COLO668 (cell line): ENCODE data around the gene TET3.
A peak's percentile ranks its signal among the peaks of the same experiment; 100 is the strongest.

Experiments used
- DNase-seq: peaks from one replicate; lab custom pipeline; 2025; ENCODE audit not compliant: unreplicated experiment; lab: John Stamatoyannopoulos, UW

The TET3 gene

DNA sequence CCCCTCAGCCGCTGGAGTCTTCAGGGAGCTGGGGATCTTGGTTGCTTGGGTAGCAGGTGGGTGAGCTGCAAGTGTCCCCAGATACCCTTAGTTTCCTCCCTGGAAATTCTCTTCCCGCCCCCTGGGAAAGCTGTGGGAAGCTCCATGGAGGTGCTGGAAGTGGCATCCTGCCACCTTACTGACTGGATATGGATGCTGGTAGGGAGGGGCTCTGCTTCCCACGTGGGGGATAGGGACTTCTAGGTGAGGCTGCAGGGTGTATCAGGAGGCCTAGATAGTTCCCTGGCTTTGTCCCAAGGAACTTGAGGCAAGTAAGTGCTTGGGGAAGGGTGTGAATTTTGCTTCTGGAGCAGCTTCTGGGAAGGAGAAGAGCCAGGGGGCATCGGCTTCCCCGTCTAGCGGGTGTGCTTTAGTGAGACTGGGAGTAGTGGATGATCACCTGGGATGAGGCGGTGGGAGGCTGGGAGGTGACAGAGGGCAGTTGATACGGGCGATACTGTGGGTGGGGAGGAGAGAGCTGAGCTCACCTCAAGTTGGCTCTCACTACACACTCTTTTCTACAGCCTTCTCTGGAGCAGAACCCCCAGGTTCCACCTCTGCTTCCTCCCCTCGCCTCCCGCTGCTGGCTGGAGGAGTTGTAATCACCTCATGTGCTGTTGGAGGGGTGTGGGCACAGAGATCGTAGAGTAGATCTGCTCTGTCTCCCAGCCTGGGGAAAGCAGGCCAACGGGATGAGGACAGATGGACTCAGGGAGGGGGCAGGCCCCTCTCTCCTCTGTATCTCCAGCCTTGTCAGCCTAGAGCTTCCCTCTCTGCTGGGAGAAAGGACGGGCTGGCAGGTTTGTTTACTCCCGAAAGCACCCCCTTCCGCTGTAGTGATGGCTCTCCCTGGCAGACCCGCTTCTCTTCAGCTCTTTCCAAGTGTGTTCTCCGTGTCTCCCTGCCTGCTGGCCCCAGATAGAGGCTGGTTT, 19.8 kb downstream of the TET3 start:
- no peak for DNase-seq

DNA sequence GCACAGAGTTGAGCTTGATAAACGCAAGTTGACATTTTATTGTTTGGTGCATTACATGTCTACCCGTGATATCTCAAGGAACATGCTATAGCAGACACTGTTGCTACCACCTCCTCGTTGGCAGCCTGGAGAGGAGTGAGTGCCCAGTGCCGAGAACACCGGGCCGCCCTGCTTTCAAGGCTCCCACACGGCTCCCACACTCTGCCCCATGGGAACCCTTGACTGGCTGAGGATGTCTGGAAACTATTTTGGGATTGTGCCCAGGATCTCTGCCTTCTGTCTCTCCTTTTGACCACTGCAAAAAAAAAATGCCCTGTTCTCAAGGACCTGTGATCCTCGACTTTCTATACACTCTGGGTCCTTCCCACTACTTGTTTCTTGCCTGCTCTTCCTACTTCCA, 21.1 kb downstream of the TET3 start:
- DNase-seq: no peak

- no peak for DNase-seq
These were observed 21.7 kb downstream of the TET3 start for GRCh38 chr2:74006459-74006858.

DNA sequence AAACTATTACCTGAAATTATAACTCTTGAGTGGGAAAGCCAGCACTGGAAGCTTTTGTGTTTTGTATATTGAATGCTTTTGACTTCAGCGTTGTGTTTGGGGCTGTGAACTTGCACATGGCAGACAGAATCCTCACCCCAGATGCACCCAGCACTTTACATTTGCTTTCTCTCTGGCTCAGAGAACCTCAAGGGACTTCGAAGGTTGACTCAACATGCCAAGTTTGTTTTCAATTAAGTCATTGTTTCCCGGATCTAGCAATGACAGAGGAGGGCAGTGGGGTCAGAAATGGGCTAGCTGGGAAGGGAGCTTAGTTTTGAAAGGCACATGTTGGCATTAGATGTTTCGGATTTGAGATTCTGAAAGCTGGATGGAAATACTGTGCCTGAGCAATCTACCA, 22.4 kb downstream of the TET3 start:
- no peak for DNase-seq

GRCh38 chr2:74007711-74008110, 23.0 kb downstream of the TET3 start:
- DNase-seq: no peak

GRCh38 chr2:74008761-74009395, 24.2 kb downstream of the TET3 start:
- DNase-seq: no peak

DNA sequence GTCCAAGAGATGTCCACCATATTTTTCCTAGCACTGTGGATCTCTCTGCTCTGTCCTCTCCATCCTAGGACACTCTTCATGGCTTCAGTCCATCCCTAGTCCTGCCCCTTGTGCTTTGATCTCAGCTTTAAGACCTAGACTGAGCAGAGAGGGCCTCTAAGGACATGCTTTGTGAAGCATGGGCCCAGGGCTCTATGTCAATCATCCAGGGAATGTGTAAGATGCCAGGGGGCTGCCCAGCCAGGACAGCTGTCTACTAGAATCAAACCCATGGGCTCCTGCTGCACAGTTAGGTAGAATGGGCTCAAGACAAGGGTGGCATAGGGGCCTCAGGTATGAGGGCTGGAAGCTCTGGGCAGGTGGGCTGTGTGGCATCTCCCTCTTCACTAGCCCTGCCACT, 24.9 kb downstream of the TET3 start:
- DNase-seq: no peak

DNA sequence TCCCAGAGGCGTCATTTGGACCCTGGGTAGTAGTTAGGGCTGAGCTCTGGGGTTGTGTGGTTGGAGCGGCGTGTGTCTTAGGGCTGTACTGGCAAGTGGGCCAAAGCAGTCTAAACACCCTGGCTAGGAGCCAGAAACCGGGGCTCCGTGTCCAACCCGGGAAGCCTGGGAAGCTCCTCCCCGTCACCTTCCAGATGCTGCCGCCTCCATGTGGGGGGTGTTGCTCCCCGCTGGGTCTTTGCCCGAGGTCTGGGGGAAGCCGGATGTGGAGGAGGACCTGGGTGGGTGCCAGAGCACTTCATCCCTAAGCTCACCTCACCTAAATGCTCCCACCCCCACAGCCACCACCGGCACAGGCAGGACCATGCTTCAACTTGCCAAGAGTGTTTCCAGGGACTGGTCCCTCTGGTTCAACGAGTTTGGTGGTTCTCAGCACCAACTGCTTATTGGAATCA, 25.4 kb downstream of the TET3 start:
- DNase-seq: peak; percentile 65

GRCh38 chr2:74011246-74011645, 26.5 kb downstream of the TET3 start:
- DNase-seq: no peak

- DNase-seq: no peak
These were observed 30.1 kb downstream of the TET3 start for GRCh38 chr2:74014813-74015212.

- DNase-seq: no peak
These were observed 32.5 kb downstream of the TET3 start for GRCh38 chr2:74017223-74017622.

DNA sequence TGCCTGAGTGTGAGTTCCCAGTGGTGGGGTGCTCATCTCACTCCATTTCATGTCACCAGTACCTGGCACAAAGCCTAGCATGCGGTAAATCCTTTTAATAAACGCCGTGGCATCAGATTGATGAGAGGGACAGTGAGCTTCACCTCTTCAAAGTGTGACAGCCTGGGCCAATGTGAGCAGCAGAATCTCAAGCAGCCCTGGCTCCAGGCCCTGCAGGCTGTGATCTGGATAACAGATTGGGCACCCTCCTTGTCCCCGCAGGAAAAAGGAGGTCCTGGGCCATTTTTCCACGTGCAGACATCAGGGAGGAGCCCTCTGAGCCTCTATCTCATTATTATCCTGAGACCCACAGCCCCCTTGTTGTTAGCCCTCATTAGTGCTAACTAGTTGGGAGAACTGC, 34.8 kb downstream of the TET3 start:
- DNase-seq: no peak

DNA sequence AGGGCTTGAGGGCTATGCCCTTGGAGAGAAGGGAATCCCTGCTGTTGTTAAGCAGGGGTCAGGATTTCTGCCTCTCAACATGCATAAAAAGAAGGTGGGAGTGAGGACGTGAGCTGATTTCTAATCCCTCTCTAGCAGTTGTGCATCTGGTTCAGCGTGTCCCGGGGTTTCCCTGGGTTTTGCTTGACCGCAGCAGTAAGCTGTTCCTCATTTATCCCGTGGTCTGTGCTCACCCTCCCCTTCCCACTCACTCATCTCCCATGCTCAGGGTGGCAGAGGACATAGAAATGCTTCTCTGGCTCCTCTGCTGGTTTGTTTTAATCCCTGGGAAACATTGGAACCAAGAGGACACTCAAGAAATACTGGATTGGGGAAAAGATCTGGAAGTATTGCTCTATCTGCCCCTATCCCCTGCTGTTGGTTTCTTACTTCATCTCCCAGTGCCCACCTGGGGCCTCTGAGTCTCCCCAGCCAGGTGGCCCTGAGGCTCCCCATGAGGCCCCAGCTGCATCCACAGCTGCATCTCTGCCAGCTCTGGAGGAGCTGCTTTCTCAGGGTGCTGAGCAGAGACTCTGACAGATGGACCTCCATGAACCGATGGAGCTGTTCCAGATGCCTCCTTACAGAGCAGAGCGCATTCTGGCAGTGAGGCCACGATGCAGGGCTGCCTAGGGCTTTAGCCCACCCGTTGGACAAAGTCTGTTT, 36.1 kb downstream of the TET3 start:
- DNase-seq: no peak

- no peak for DNase-seq
These were observed 36.7 kb downstream of the TET3 start for GRCh38 chr2:74021407-74021755.

- no peak for DNase-seq
These were observed 39.5 kb downstream of the TET3 start for GRCh38 chr2:74024216-74024615.

DNA sequence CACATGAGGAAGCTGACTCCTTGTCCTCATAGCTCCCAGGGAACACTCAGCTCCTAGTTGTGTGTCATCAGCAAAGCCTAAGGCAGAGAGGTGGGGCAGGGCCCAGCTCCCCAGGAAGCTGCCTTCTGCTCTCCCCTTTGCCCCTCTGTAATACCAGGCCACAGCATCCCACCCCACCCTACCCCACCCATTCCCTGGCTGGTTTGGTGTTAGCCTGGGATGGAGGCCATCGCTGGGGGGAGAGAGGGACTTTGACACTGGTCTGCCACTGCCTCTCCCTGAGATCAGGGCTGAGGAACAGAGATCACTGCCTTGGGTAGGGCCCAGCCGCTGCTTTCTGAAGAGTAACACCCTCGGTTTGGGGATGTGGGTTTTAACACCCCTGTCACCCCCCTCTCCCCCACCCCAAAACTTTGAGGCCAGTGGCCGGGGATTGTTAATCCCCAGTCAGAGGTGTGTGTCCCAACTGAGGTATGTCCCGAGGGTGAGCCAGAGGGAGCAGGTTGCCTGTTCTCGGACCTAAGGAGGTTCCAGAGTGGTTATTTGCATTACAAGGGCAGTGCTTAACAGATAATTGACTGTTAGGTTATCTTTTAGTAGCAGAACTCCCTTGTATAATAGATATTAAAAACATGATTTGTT, 41.4 kb downstream of the TET3 start:
- no peak for DNase-seq

- DNase-seq: no peak
These were observed 42.1 kb downstream of the TET3 start for GRCh38 chr2:74026687-74027241.

GRCh38 chr2:74027496-74027895, 42.8 kb downstream of the TET3 start:
- no peak for DNase-seq

DNA sequence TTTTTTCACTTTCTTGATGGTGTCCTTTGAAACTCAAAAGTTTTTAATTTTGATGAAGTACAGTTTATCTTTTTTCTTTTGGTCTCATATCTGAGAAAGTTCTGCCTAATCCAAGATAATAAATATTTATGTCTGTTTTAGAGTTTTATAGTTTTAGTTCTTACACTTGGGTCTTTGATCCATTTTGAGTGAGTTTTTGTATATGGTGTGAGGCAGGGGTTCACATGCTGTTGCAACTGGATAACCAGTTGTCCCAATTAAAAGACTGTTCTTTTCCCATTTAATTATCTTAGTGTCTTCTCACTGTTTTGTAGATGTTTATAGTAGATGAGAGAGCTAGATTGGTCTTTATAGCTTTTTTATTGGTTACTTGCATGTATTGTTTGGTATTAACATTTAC, 43.6 kb downstream of the TET3 start:
- no peak for DNase-seq

DNA sequence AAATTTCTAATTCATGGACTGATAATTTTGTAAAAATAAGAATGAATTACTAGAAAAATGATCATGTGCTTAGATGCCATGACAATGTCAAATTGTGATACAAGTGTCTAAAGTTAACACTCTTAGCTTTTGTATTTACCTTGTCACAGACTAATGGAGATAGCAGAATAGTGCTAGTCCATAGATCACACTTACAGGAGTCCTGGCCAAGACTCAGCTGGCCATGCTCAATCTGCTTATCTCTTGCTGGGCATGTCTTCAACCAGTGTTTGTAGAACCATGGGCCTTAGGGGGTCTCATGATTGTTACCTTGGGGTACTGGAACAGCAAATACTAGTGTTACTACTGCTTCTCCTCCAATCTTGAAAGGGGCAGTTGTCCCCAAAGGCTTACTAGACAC, 44.0 kb downstream of the TET3 start:
- DNase-seq: no peak
